HEK293 (cell line): ENCODE results near the gene B4GALT2.

ENCODE experiments used
- HOXA7 ChIP-seq: sonication (generic); formaldehyde crosslinking; IDR thresholded peaks from 2 replicates; pipeline ENCODE4 v1.8.1; 2022; ENCODE audit warnings: missing genetic modification reagents, borderline replicate concordance
- MYNN ChIP-seq: fragments of 450-650 bp; formaldehyde crosslinking; IDR thresholded peaks from 2 replicates; pipeline ENCODE4 v1.5.1; 2016; ENCODE audit warnings: missing biosample characterization, missing genetic modification characterization, borderline replicate concordance
- ZFP3 ChIP-seq: fragments of 450-650 bp; formaldehyde crosslinking; IDR thresholded peaks from 2 replicates; pipeline ENCODE4 v1.5.1; 2016; ENCODE audit warnings: low read depth, missing biosample characterization, missing genetic modification characterization
- ZNF133 ChIP-seq: fragments of 450-650 bp; formaldehyde crosslinking; IDR thresholded peaks from 2 replicates; pipeline ENCODE4 v1.5.1; 2016; ENCODE audit warnings: missing biosample characterization, missing genetic modification characterization
- ZNF510 ChIP-seq: fragments of 450-650 bp; formaldehyde crosslinking; IDR thresholded peaks from 2 replicates; pipeline ENCODE4 v1.5.1; 2018; ENCODE audit warnings: mild to moderate bottlenecking, missing genetic modification characterization, missing biosample characterization; ENCODE audit not compliant: insufficient replicate concordance
- ZNF626 ChIP-seq: fragments of 450-650 bp; sonication (Bioruptor Pico); formaldehyde crosslinking; IDR thresholded peaks from 2 replicates; pipeline ENCODE4 v1.5.1; 2018; ENCODE audit warnings: missing biosample characterization, missing genetic modification characterization, inconsistent platforms
- ZNF658 ChIP-seq: fragments of 450-650 bp; formaldehyde crosslinking; IDR thresholded peaks from 2 replicates; pipeline ENCODE4; 2016; ENCODE audit warnings: missing biosample characterization, missing genetic modification characterization
- TF ChIP-seq, protein P1 (sequence below): fragments of 450-650 bp; formaldehyde crosslinking; IDR thresholded peaks from 2 replicates; pipeline ENCODE4 v1.5.1; 2016; ENCODE audit warnings: missing biosample characterization, missing genetic modification characterization
- TF ChIP-seq, protein P2 (sequence below): fragments of 450-650 bp; formaldehyde crosslinking; IDR thresholded peaks from 2 replicates; pipeline ENCODE4 v1.5.1; 2016; ENCODE audit warnings: missing biosample characterization, missing genetic modification characterization
- TF ChIP-seq, protein P3 (sequence below): fragments of 450-650 bp; formaldehyde crosslinking; IDR thresholded peaks from 2 replicates; pipeline ENCODE4 v1.5.1; 2016; ENCODE audit warnings: missing biosample characterization, missing genetic modification characterization
- TF ChIP-seq, protein P4 (sequence below): fragments of 450-650 bp; formaldehyde crosslinking; IDR thresholded peaks from 2 replicates; pipeline ENCODE4 v1.5.1; 2016; ENCODE audit warnings: missing biosample characterization, missing genetic modification characterization
- TF ChIP-seq, protein P5 (sequence below): fragments of 450-650 bp; formaldehyde crosslinking; IDR thresholded peaks from 2 replicates; pipeline ENCODE4; 2016; ENCODE audit warnings: missing biosample characterization, missing genetic modification characterization
- TF ChIP-seq, protein P6 (sequence below): fragments of 450-650 bp; formaldehyde crosslinking; IDR thresholded peaks from 2 replicates; pipeline ENCODE4 v1.5.1; 2016; ENCODE audit warnings: missing biosample characterization, missing genetic modification characterization

DNA sequence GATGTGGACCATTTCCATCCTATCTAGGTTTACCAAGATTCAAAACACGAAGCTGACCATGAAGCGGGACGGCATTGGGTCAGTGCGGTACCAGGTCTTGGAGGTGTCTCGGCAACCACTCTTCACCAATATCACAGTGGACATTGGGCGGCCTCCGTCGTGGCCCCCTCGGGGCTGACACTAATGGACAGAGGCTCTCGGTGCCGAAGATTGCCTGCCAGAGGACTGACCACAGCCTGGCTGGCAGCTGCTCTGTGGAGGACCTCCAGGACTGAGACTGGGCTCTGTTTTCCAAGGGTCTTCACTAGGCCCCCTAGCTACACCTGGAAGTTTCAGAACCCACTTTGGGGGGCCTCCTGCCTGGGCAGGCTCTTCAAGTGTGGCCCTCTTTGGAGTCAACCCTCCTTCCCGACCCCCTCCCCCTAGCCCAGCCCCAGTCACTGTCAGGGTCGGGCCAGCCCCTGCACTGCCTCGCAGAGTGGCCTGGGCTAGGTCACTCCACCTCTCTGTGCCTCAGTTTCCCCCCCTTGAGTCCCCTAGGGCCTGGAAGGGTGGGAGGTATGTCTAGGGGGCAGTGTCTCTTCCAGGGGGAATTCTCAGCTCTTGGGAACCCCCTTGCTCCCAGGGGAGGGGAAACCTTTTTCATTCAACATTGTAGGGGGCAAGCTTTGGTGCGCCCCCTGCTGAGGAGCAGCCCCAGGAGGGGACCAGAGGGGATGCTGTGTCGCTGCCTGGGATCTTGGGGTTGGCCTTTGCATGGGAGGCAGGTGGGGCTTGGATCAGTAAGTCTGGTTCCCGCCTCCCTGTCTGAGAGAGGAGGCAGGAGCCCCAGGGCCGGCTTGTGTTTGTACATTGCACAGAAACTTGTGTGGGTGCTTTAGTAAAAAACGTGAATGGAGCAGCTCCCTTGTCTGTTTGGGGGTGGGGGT, 11.5 kb downstream of the B4GALT2 start:
- TF ChIP-seq, protein P1, sequence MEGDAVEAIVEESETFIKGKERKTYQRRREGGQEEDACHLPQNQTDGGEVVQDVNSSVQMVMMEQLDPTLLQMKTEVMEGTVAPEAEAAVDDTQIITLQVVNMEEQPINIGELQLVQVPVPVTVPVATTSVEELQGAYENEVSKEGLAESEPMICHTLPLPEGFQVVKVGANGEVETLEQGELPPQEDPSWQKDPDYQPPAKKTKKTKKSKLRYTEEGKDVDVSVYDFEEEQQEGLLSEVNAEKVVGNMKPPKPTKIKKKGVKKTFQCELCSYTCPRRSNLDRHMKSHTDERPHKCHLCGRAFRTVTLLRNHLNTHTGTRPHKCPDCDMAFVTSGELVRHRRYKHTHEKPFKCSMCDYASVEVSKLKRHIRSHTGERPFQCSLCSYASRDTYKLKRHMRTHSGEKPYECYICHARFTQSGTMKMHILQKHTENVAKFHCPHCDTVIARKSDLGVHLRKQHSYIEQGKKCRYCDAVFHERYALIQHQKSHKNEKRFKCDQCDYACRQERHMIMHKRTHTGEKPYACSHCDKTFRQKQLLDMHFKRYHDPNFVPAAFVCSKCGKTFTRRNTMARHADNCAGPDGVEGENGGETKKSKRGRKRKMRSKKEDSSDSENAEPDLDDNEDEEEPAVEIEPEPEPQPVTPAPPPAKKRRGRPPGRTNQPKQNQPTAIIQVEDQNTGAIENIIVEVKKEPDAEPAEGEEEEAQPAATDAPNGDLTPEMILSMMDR (tag by site-specific recombination), result no peak
- TF ChIP-seq ZNF626 (tag by site-specific recombination), result no peak
- no peak for TF ChIP-seq HOXA7 (CRISPR knock-in tag)
- TF ChIP-seq ZFP3 (tag by site-specific recombination), result no peak
- TF ChIP-seq, protein P2, sequence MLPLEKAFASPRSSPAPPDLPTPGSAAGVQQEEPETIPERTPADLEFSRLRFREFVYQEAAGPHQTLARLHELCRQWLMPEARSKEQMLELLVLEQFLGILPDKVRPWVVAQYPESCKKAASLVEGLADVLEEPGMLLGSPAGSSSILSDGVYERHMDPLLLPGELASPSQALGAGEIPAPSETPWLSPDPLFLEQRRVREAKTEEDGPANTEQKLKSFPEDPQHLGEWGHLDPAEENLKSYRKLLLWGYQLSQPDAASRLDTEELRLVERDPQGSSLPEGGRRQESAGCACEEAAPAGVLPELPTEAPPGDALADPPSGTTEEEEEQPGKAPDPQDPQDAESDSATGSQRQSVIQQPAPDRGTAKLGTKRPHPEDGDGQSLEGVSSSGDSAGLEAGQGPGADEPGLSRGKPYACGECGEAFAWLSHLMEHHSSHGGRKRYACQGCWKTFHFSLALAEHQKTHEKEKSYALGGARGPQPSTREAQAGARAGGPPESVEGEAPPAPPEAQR (tag by site-specific recombination), result no peak
- TF ChIP-seq, protein P3, sequence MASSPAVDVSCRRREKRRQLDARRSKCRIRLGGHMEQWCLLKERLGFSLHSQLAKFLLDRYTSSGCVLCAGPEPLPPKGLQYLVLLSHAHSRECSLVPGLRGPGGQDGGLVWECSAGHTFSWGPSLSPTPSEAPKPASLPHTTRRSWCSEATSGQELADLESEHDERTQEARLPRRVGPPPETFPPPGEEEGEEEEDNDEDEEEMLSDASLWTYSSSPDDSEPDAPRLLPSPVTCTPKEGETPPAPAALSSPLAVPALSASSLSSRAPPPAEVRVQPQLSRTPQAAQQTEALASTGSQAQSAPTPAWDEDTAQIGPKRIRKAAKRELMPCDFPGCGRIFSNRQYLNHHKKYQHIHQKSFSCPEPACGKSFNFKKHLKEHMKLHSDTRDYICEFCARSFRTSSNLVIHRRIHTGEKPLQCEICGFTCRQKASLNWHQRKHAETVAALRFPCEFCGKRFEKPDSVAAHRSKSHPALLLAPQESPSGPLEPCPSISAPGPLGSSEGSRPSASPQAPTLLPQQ (tag by site-specific recombination), result no peak
- TF ChIP-seq, protein P4, sequence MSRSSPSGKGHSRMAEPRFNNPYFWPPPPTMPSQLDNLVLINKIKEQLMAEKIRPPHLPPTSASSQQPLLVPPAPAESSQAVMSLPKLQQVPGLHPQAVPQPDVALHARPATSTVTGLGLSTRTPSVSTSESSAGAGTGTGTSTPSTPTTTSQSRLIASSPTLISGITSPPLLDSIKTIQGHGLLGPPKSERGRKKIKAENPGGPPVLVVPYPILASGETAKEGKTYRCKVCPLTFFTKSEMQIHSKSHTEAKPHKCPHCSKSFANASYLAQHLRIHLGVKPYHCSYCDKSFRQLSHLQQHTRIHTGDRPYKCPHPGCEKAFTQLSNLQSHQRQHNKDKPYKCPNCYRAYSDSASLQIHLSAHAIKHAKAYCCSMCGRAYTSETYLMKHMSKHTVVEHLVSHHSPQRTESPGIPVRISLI (tag by site-specific recombination), result no peak
- TF ChIP-seq, protein P5, sequence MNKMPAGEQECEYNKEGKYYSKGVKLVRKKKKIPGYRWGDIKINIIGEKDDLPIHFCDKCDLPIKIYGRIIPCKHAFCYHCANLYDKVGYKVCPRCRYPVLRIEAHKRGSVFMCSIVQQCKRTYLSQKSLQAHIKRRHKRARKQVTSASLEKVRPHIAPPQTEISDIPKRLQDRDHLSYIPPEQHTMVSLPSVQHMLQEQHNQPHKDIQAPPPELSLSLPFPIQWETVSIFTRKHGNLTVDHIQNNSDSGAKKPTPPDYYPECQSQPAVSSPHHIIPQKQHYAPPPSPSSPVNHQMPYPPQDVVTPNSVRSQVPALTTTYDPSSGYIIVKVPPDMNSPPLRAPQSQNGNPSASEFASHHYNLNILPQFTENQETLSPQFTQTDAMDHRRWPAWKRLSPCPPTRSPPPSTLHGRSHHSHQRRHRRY, result no peak
- no peak for TF ChIP-seq ZNF133 (tag by site-specific recombination)
- no peak for TF ChIP-seq ZNF510 (tag by site-specific recombination)
- no peak for TF ChIP-seq ZNF658 (tag by site-specific recombination)
- no peak for TF ChIP-seq MYNN (tag by site-specific recombination)
- TF ChIP-seq, protein P6, sequence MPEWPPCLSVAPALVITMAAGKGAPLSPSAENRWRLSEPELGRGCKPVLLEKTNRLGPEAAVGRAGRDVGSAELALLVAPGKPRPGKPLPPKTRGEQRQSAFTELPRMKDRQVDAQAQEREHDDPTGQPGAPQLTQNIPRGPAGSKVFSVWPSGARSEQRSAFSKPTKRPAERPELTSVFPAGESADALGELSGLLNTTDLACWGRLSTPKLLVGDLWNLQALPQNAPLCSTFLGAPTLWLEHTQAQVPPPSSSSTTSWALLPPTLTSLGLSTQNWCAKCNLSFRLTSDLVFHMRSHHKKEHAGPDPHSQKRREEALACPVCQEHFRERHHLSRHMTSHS (tag by site-specific recombination), result no peak
